HUES64 (cell line): ENCODE results near the gene GRB10.

Source experiments
- H3K27ac ChIP-seq: 2 replicates; pipeline ENCODE4 v1.7.0; 2013; ENCODE audit warnings: low read depth, low read length, inconsistent platforms
- H3K27me3 ChIP-seq: 2 replicates; pipeline ENCODE4 v1.6.1; 2013; ENCODE audit warnings: mild to moderate bottlenecking, low read length; ENCODE audit not compliant: insufficient read depth
- H3K36me3 ChIP-seq: 2 replicates; pipeline ENCODE4 v1.6.1; 2013; ENCODE audit warnings: mild to moderate bottlenecking, low read length; ENCODE audit not compliant: insufficient read depth
- H3K4me1 ChIP-seq: 2 replicates; pipeline ENCODE4 v1.6.1; 2013; ENCODE audit warnings: mild to moderate bottlenecking, low read length, moderate library complexity; ENCODE audit not compliant: insufficient read depth
- H3K4me3 ChIP-seq: 2 replicates; pipeline ENCODE4 v1.5.1; 2013; ENCODE audit warnings: mild to moderate bottlenecking, low read length, moderate library complexity
- H3K9ac ChIP-seq: 2 replicates; pipeline ENCODE4 v1.6.1; 2013; ENCODE audit warnings: mild to moderate bottlenecking, low read depth, low read length
- H3K9me3 ChIP-seq: 2 replicates; pipeline ENCODE4 v1.6.1; 2013; ENCODE audit warnings: low read depth, low read length; ENCODE audit not compliant: insufficient read depth
- WGBS: fragments of 150-250, 120-280 bp; methylation state at CpG from one replicate; pipeline ENCODE4 v1.1.7; 2013; ENCODE audit warnings: missing lambda C conversion rate; 5-methylcytosine and 5-hydroxymethylcytosine counted together

The GRB10 gene

DNA sequence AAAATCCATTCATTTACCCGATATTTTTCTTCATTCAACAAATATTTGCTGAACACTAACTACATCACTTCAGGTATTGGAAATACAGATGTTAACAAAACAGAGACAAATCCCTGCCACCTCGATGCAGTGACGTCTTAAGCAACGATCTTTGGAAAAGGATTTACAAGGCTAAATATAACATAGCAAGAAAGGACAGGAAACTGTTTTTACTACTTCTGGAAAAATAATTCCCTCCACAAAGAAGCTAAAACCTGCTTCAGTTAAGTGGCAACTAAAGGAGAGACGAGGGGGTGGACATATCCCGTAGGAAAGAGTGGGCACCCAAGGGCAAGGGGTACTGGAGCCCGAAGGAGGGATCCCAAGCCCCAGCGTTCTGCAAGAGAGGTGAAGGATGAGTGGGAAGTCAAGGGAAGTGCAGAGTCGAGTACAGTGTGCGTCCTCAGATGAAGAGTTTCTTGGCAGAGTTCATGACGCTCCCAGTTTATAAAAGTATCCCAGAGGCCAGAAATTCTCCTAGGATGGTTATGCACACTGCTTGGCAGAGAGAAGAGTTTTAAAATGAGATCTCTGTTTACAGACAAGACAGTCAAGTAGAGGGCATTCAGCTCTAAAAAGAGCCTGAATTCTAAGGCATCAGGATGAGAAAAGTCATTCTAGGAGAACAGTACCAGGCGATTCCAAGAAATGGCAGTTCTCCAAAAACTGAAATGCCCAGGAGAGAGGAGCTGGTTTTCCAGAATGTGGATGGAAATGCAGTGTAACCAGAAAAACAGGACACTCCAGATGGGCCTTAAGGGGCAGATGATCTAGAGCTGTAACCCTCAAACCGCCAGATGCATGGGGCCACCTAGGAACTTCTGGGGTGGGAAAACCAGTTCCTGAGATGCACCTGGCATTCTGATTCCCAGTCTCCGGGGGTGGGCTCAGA lies 97.3 kb downstream of the GRB10 start:
- Histone ChIP-seq H3K27ac (no peak overlapping the region), H3K9me3 (no peaks in the 10 kb centered on the region), H3K36me3 (peaks cover 10% of the 10 kb centered on the region), H3K27me3 (no peaks in the 10 kb centered on the region), H3K9ac (no peak overlapping the region), H3K4me1 (peaks cover 13% of the 10 kb centered on the region), H3K4me3 (no peak overlapping the region)
- WGBS = 94% methylated on average over 14 of the region's 14 CpGs

DNA sequence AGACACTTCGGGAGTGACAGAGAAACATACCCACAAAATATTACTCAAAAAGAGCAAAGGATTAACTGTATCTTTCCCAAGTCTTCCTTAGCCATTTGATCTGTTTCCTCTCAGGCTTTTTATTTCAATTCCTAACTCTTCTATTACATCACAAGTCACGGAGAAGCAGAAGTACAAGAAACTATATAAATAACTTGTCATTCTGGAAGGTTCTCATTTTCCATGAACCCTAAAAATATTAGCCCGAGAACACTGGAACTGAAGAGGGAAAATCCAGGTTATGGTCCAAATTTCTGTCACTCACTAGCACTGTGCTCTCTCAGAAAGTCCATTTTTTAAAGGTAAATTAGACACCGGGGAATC lies 98.0 kb downstream of the GRB10 start:
- no peaks in the 10 kb centered on the region for H3K27me3 ChIP-seq
- H3K9me3 ChIP-seq = no peaks in the 10 kb centered on the region
- WGBS = 91% methylated on average over 4 of the region's 4 CpGs
- H3K27ac ChIP-seq = no peak overlapping the region
- peaks cover 10% of the 10 kb centered on the region for H3K36me3 ChIP-seq
- H3K4me1 ChIP-seq = 0 out of 2 replicates have a peak, but pooled peaks cover 10% of the 10 kb centered on the region
- H3K9ac ChIP-seq = no peak overlapping the region
- no peak overlapping the region for H3K4me3 ChIP-seq

- H3K36me3 ChIP-seq = peaks cover 4% of the 10 kb centered on the region
- H3K27ac ChIP-seq = no peak overlapping the region
- H3K27me3 ChIP-seq = no peaks in the 10 kb centered on the region
- H3K4me3 ChIP-seq = no peak overlapping the region
- WGBS = 95% methylated on average over 2 of the region's 5 CpGs
- H3K9me3 ChIP-seq = no peaks in the 10 kb centered on the region
- 0 out of 2 replicates have a peak, but pooled peaks cover 10% of the 10 kb centered on the region for H3K4me1 ChIP-seq
- no peak overlapping the region for H3K9ac ChIP-seq
Measured at GRCh38 chr7:50684011-50684712, 98.5 kb downstream of the GRB10 start.

DNA sequence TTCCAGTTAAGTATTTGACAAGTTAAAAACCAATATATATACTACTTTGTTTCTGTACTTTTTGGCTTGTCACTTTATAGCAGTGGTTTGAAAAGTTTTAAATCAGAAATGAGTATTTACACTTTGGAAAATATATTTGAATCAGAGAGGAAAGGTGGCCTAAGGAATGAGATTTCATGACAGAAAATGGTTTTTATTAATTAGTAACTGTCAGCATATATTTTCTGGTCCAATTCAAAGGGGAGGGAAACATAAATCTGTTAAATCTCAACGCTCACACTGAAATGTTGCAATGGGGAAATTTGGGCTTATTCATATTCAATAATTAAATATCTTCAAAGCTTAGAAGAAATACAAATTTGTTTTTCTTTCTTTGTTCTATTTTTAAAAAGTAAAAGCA lies 100.1 kb downstream of the GRB10 start:
- Histone ChIP-seq H3K4me1 (0 out of 2 replicates have a peak, but pooled peaks cover 10% of the 10 kb centered on the region), H3K36me3 (no peaks in the 10 kb centered on the region; the same call in 1 of the 2 replicates), H3K9me3 (no peaks in the 10 kb centered on the region), H3K4me3 (no peak overlapping the region), H3K9ac (no peak overlapping the region), H3K27me3 (no peaks in the 10 kb centered on the region), H3K27ac (no peak overlapping the region)
- WGBS = no CpG with 5 or more reads among the region's 1 CpG

DNA sequence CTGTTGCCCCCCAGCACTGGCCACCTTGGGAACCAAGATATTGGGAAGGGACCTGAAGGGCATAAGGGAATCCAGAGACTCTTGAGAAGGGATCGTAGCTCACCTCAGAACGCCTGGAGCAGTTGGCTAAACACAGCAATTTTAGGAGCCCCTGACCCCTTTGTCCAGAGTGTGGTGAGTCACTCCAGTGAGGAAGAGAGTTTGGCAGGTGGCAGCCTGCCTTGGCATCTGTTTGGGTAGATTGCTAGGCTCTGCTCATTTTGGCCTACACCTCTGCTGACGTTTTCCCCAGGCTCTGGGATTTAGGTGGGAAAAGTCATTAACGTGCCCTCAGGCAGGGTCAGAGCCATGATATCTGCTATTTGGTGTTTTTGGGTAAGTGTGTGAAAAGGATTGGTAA lies 100.6 kb downstream of the GRB10 start:
- Histone ChIP-seq H3K9me3 (no peaks in the 10 kb centered on the region), H3K4me1 (0 out of 2 replicates have a peak, but pooled peaks cover 15% of the 10 kb centered on the region), H3K9ac (no peak overlapping the region), H3K27ac (no peak overlapping the region), H3K4me3 (no peak overlapping the region), H3K27me3 (no peaks in the 10 kb centered on the region), H3K36me3 (no peaks in the 10 kb centered on the region)
- WGBS = 52% methylated on average over 4 of the region's 4 CpGs

GRCh38 chr7:50681432-50682045 lies 101.2 kb downstream of the GRB10 start:
- 0 out of 2 replicates have a peak, but pooled peaks cover 15% of the 10 kb centered on the region for H3K4me1 ChIP-seq
- H3K9ac ChIP-seq = no peak overlapping the region
- no peak overlapping the region for H3K27ac ChIP-seq
- no peaks in the 10 kb centered on the region for H3K36me3 ChIP-seq
- WGBS = 93% methylated on average over 8 of the region's 8 CpGs
- H3K9me3 ChIP-seq = no peaks in the 10 kb centered on the region
- no peaks in the 10 kb centered on the region for H3K27me3 ChIP-seq
- H3K4me3 ChIP-seq = no peak overlapping the region

GRCh38 chr7:50679218-50680007 lies 103.3 kb downstream of the GRB10 start:
- no peak overlapping the region for H3K4me3 ChIP-seq
- 0 out of 2 replicates have a peak, but pooled peaks cover 15% of the 10 kb centered on the region for H3K4me1 ChIP-seq
- H3K9ac ChIP-seq = no peak overlapping the region
- H3K27ac ChIP-seq = no peak overlapping the region
- no peaks in the 10 kb centered on the region for H3K9me3 ChIP-seq
- H3K36me3 ChIP-seq = peaks cover 4% of the 10 kb centered on the region
- H3K27me3 ChIP-seq = no peaks in the 10 kb centered on the region
- WGBS = 83% methylated on average over 7 of the region's 7 CpGs

DNA sequence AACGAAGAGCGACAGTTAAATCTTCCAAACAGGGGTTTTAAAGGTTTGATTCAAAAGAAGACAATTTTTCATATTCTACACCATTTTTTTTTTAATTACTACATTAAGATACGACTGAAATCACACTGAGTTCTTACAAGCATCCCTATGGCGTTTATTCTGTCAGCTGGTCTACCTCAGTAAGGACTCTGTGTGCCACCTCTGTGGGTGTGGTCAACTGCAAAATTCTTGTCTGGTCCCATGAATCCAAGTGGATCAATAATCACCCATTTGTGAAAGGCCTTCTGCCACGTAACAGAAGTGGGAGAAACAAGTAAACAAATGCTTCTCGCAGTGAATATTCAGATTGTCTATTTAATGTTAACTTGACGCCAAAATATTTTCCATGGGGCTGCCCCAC lies 104.1 kb downstream of the GRB10 start:
- peaks cover 12% of the 10 kb centered on the region for H3K36me3 ChIP-seq
- H3K4me1 ChIP-seq = 0 out of 2 replicates have a peak, but pooled peaks cover 15% of the 10 kb centered on the region
- no peak overlapping the region for H3K27ac ChIP-seq
- H3K9me3 ChIP-seq = no peaks in the 10 kb centered on the region
- 90% methylated on average over 7 of the region's 7 CpGs for WGBS
- H3K27me3 ChIP-seq = no peaks in the 10 kb centered on the region
- H3K9ac ChIP-seq = no peak overlapping the region
- H3K4me3 ChIP-seq = no peak overlapping the region

DNA sequence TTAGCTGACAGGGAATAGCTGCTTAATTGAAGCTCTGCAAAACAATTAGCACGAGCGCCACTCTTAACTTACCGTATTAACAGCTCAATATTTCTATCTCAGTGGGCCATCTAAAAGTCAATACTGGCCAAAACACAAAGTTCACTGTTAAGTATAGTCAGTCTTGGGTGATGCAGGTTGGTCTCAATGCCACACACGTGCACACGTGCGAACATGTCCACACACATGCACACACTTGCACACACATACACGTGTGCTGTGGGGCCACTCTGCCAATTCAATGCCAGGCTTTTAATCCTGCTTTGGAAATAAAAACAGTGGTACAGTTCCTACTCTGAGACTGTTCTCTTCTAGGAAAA lies 105.1 kb downstream of the GRB10 start:
- no peak overlapping the region for H3K9ac ChIP-seq

GRCh38 chr7:50676740-50677637 lies 105.7 kb downstream of the GRB10 start:
- no peaks in the 10 kb centered on the region for H3K27me3 ChIP-seq
- 0 out of 2 replicates have a peak, but pooled peaks cover 15% of the 10 kb centered on the region for H3K4me1 ChIP-seq
- no peaks in the 10 kb centered on the region for H3K9me3 ChIP-seq
- peaks cover 15% of the 10 kb centered on the region for H3K36me3 ChIP-seq
- H3K9ac ChIP-seq = no peak overlapping the region
- H3K27ac ChIP-seq = no peak overlapping the region
- 87% methylated on average over 13 of the region's 13 CpGs for WGBS
- no peak overlapping the region for H3K4me3 ChIP-seq

More for the DNA sequence above, 105.1 kb downstream of the GRB10 start:
- Histone ChIP-seq H3K27me3 (no peaks in the 10 kb centered on the region), H3K27ac (no peak overlapping the region), H3K4me3 (no peak overlapping the region), H3K4me1 (0 out of 2 replicates have a peak, but pooled peaks cover 15% of the 10 kb centered on the region), H3K9me3 (no peaks in the 10 kb centered on the region), H3K36me3 (peaks cover 15% of the 10 kb centered on the region)
- 89% methylated on average over 7 of the region's 7 CpGs for WGBS
